Measurements from ENCODE around the gene GNG4.

GNG4 gene

GRCh38 chr1:235510823-235511222 lies 138.8 kb downstream of the GNG4 start:
- TF ChIP-seq ARNTL (CRISPR knock-in tag; IDR thresholded peaks at IDR 0.05; ENCODE audit: borderline replicate concordance, low read depth): no peak
- no peak for TF ChIP-seq ZFP30 (CRISPR knock-in tag; IDR thresholded peaks at IDR 0.05)
- TF ChIP-seq RARB (CRISPR knock-in tag; IDR thresholded peaks at IDR 0.05): no peak
- no peak for TF ChIP-seq TOX (CRISPR knock-in tag; IDR thresholded peaks at IDR 0.05; ENCODE audit: borderline replicate concordance)
- TF ChIP-seq TCF4 (CRISPR knock-in tag; IDR thresholded peaks at IDR 0.05; ENCODE audit: borderline replicate concordance): no peak
- TF ChIP-seq, protein P1, sequence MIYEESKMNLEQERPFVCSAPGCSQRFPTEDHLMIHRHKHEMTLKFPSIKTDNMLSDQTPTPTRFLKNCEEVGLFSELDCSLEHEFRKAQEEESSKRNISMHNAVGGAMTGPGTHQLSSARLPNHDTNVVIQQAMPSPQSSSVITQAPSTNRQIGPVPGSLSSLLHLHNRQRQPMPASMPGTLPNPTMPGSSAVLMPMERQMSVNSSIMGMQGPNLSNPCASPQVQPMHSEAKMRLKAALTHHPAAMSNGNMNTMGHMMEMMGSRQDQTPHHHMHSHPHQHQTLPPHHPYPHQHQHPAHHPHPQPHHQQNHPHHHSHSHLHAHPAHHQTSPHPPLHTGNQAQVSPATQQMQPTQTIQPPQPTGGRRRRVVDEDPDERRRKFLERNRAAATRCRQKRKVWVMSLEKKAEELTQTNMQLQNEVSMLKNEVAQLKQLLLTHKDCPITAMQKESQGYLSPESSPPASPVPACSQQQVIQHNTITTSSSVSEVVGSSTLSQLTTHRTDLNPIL (CRISPR knock-in tag; IDR thresholded peaks at IDR 0.05; ENCODE audit: low read depth): no peak
- no peak for TF ChIP-seq PPARA (CRISPR knock-in tag; IDR thresholded peaks at IDR 0.05; ENCODE audit: borderline replicate concordance)
- TF ChIP-seq, protein P2, sequence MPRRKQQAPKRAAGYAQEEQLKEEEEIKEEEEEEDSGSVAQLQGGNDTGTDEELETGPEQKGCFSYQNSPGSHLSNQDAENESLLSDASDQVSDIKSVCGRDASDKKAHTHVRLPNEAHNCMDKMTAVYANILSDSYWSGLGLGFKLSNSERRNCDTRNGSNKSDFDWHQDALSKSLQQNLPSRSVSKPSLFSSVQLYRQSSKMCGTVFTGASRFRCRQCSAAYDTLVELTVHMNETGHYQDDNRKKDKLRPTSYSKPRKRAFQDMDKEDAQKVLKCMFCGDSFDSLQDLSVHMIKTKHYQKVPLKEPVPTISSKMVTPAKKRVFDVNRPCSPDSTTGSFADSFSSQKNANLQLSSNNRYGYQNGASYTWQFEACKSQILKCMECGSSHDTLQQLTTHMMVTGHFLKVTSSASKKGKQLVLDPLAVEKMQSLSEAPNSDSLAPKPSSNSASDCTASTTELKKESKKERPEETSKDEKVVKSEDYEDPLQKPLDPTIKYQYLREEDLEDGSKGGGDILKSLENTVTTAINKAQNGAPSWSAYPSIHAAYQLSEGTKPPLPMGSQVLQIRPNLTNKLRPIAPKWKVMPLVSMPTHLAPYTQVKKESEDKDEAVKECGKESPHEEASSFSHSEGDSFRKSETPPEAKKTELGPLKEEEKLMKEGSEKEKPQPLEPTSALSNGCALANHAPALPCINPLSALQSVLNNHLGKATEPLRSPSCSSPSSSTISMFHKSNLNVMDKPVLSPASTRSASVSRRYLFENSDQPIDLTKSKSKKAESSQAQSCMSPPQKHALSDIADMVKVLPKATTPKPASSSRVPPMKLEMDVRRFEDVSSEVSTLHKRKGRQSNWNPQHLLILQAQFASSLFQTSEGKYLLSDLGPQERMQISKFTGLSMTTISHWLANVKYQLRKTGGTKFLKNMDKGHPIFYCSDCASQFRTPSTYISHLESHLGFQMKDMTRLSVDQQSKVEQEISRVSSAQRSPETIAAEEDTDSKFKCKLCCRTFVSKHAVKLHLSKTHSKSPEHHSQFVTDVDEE (CRISPR knock-in tag; IDR thresholded peaks at IDR 0.05): no peak
- no peak for TF ChIP-seq GLIS3 (CRISPR knock-in tag; IDR thresholded peaks at IDR 0.05)
- TF ChIP-seq ISL1 (CRISPR knock-in tag; IDR thresholded peaks at IDR 0.05): no peak
- TF ChIP-seq, protein P3, sequence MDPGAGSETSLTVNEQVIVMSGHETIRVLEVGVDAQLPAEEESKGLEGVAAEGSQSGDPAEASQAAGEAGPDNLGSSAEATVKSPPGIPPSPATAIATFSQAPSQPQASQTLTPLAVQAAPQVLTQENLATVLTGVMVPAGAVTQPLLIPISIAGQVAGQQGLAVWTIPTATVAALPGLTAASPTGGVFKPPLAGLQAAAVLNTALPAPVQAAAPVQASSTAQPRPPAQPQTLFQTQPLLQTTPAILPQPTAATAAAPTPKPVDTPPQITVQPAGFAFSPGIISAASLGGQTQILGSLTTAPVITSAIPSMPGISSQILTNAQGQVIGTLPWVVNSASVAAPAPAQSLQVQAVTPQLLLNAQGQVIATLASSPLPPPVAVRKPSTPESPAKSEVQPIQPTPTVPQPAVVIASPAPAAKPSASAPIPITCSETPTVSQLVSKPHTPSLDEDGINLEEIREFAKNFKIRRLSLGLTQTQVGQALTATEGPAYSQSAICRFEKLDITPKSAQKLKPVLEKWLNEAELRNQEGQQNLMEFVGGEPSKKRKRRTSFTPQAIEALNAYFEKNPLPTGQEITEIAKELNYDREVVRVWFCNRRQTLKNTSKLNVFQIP (CRISPR knock-in tag; IDR thresholded peaks at IDR 0.05; ENCODE audit: borderline replicate concordance, low read depth): no peak
- TF ChIP-seq, protein P4, sequence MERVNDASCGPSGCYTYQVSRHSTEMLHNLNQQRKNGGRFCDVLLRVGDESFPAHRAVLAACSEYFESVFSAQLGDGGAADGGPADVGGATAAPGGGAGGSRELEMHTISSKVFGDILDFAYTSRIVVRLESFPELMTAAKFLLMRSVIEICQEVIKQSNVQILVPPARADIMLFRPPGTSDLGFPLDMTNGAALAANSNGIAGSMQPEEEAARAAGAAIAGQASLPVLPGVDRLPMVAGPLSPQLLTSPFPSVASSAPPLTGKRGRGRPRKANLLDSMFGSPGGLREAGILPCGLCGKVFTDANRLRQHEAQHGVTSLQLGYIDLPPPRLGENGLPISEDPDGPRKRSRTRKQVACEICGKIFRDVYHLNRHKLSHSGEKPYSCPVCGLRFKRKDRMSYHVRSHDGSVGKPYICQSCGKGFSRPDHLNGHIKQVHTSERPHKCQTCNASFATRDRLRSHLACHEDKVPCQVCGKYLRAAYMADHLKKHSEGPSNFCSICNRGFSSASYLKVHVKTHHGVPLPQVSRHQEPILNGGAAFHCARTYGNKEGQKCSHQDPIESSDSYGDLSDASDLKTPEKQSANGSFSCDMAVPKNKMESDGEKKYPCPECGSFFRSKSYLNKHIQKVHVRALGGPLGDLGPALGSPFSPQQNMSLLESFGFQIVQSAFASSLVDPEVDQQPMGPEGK (CRISPR knock-in tag; IDR thresholded peaks at IDR 0.05; ENCODE audit: borderline replicate concordance): no peak
- no peak for TF ChIP-seq ZNF8 (CRISPR knock-in tag; IDR thresholded peaks at IDR 0.05)
- no peak for TF ChIP-seq CSDC2 (CRISPR knock-in tag; IDR thresholded peaks at IDR 0.05)
- TF ChIP-seq ZC3H10 (CRISPR knock-in tag; IDR thresholded peaks at IDR 0.05): no peak
- no peak for TF ChIP-seq OSR1 (CRISPR knock-in tag; IDR thresholded peaks at IDR 0.05)
- no peak for TF ChIP-seq BACH2 (CRISPR knock-in tag; IDR thresholded peaks at IDR 0.05; ENCODE audit: borderline replicate concordance)
- no peak for TF ChIP-seq ZNF70 (CRISPR knock-in tag; IDR thresholded peaks at IDR 0.05)
- no peak for TF ChIP-seq ZFP3 (CRISPR knock-in tag; IDR thresholded peaks at IDR 0.05)
- no peak for TF ChIP-seq ESRRG (CRISPR knock-in tag; IDR thresholded peaks at IDR 0.05)

DNA sequence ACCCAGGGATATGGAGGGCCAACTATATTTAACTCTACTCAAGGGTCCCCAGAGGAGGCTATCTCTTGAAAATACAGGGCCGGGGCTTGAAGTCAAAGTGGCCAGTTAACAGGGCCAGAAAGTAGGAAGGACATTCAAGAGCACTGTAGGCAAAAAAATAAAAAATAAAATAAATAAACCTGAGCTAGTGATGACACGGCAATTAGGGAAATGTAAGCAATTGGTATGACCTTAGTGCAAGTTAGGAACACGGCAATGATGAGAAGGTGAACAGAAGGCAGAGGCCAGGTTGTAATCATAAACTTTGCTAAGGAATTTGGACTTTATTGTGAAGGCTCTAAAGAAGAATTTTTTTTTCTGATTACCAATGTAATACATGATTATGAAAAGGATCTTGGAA lies 142.0 kb downstream of the GNG4 start:
- TF ChIP-seq ZC3H10 (CRISPR knock-in tag; IDR thresholded peaks at IDR 0.05) (no peak), TCF4 (CRISPR knock-in tag; IDR thresholded peaks at IDR 0.05; ENCODE audit: borderline replicate concordance) (no peak), CSRNP3 (CRISPR knock-in tag; IDR thresholded peaks at IDR 0.05) (no peak), ARNTL (CRISPR knock-in tag; IDR thresholded peaks at IDR 0.05; ENCODE audit: borderline replicate concordance, low read depth) (no peak), ESRRG (CRISPR knock-in tag; IDR thresholded peaks at IDR 0.05) (no peak), ISL1 (CRISPR knock-in tag; IDR thresholded peaks at IDR 0.05) (no peak), PPARA (CRISPR knock-in tag; IDR thresholded peaks at IDR 0.05; ENCODE audit: borderline replicate concordance) (no peak), SNAI2 (CRISPR knock-in tag; IDR thresholded peaks at IDR 0.05) (no peak), CSDC2 (CRISPR knock-in tag; IDR thresholded peaks at IDR 0.05) (no peak), ZFP30 (CRISPR knock-in tag; IDR thresholded peaks at IDR 0.05) (no peak), TOX (CRISPR knock-in tag; IDR thresholded peaks at IDR 0.05; ENCODE audit: borderline replicate concordance) (no peak)
- TF ChIP-seq, protein P1 (CRISPR knock-in tag; IDR thresholded peaks at IDR 0.05; ENCODE audit: low read depth): no peak
- TF ChIP-seq, protein P3 (CRISPR knock-in tag; IDR thresholded peaks at IDR 0.05; ENCODE audit: borderline replicate concordance, low read depth): no peak
- TF ChIP-seq, protein P2 (CRISPR knock-in tag; IDR thresholded peaks at IDR 0.05): no peak
- no peak for ATAC-seq

More at GRCh38 chr1:235510823-235511222, 138.8 kb downstream of the GNG4 start:
- ATAC-seq: no peak
